ENCODE results near the gene CARHSP1. TPM values are rescaled to one million over a fixed set of nuclear protein-coding genes. Genes with fewer than 3 reads are reported as not detected.

The CARHSP1 gene
- total RNA-seq, 1 experiment from 2014 or later: 79.7 TPM

Other genes with a start within 250 kb of the CARHSP1 start
- gene METTL22, start 247.3 kb downstream of the CARHSP1 start, total RNA-seq (2021; ENCODE audit: unreplicated experiment): 33.3 TPM
- gene ABAT, start 194.4 kb downstream of the CARHSP1 start, total RNA-seq (2021; ENCODE audit: unreplicated experiment): 4.7 TPM
- 14.0 TPM for gene TMEM186, start 71.4 kb downstream of the CARHSP1 start, total RNA-seq (2021; ENCODE audit: unreplicated experiment)
- 53.3 TPM for gene PMM2, start 71.2 kb downstream of the CARHSP1 start, total RNA-seq (2021; ENCODE audit: unreplicated experiment)
- not detected for gene LITAFD, start 13.3 kb upstream of the CARHSP1 start, total RNA-seq (2021; ENCODE audit: unreplicated experiment)
- gene USP7, start 94.9 kb upstream of the CARHSP1 start, total RNA-seq (2021; ENCODE audit: unreplicated experiment): 154 TPM
- gene HAPSTR1, start 222.6 kb upstream of the CARHSP1 start, total RNA-seq (2021; ENCODE audit: unreplicated experiment): 54.9 TPM